Endodermal cell (in vitro differentiated cells): ENCODE measurements around the gene ZFYVE26. TPM values are rescaled to one million over a fixed set of nuclear protein-coding genes. Genes with fewer than 3 reads are reported as not detected.

Source experiments
- DNase-seq: peaks from one replicate; pipeline ENCODE4 v3.0.0-alpha.2; 2017
- H3K27ac ChIP-seq: 2 replicates; pipeline ENCODE4 v1.5.1; 2013; ENCODE audit warnings: mild to moderate bottlenecking, low read depth, low read length, moderate library complexity
- H3K27me3 ChIP-seq: 2 replicates; pipeline ENCODE4 v1.6.1; 2013; ENCODE audit warnings: mild to moderate bottlenecking, low read length, moderate library complexity; ENCODE audit not compliant: insufficient read depth, control insufficient read depth, poor library complexity, severe bottlenecking
- H3K36me3 ChIP-seq: 2 replicates; pipeline ENCODE4 v1.7.0; 2013; ENCODE audit warnings: mild to moderate bottlenecking, low read length, moderate library complexity; ENCODE audit not compliant: control insufficient read depth, insufficient read depth
- H3K4me1 ChIP-seq: one replicate; pipeline ENCODE4 v1.7.0; 2013; ENCODE audit warnings: low read length; ENCODE audit not compliant: control insufficient read depth, insufficient read depth
- H3K4me3 ChIP-seq: 2 replicates; pipeline ENCODE4 v1.5.1; 2013; ENCODE audit warnings: mild to moderate bottlenecking, low read length, moderate library complexity
- H3K9ac ChIP-seq: 2 replicates; pipeline ENCODE4 v1.6.1; 2013; ENCODE audit warnings: mild to moderate bottlenecking, low read length, moderate library complexity; ENCODE audit not compliant: poor library complexity, severe bottlenecking; ENCODE audit errors: extremely low read depth
- H3K9me3 ChIP-seq: 2 replicates; pipeline ENCODE4 v1.6.1; 2013; ENCODE audit warnings: mild to moderate bottlenecking, low read length, moderate library complexity; ENCODE audit not compliant: control insufficient read depth
- H3K27ac Mint-ChIP-seq: 2 replicates; pipeline ENCODE4 v1.8.0; 2020; ENCODE audit warnings: mixed read lengths
- H3K27me3 Mint-ChIP-seq: 2 replicates; pipeline ENCODE4 v1.8.0; 2021; ENCODE audit warnings: mild to moderate bottlenecking, mixed read lengths; ENCODE audit not compliant: insufficient read depth
- H3K36me3 Mint-ChIP-seq: 2 replicates; pipeline ENCODE4 v1.8.0; 2020; ENCODE audit warnings: low read depth, mixed read lengths
- H3K4me1 Mint-ChIP-seq: 2 replicates; pipeline ENCODE4 v1.8.0; 2020; ENCODE audit warnings: mixed read lengths
- H3K4me3 Mint-ChIP-seq: 2 replicates; pipeline ENCODE4 v1.8.0; 2020; ENCODE audit warnings: mild to moderate bottlenecking, moderate library complexity, mixed read lengths
- H3K9me3 Mint-ChIP-seq: 2 replicates; pipeline ENCODE4 v1.8.0; 2020; ENCODE audit warnings: mild to moderate bottlenecking, mixed read lengths
- WGBS, 2 experiments: methylation state at CpG; one replicate each; pipeline versions ENCODE4 v1.1.5 to v1.1.7; 2013; ENCODE audit warnings: missing lambda C conversion rate in 2 of 2, mixed read lengths in 1 of 2; ENCODE audit not compliant: insufficient coverage in 1 of 2, insufficient read length in 1 of 2; 5-methylcytosine and 5-hydroxymethylcytosine counted together
- total RNA-seq, 2 donors: library from RNA; stranded (reverse); fragmentation: NEBNext Ultra II Directional in 1 of 2; extraction: Animal tissue kit (Norgen Biotek cat#: 25700) in 1 of 2; gene quantifications; 2 replicates in 1 of 2; 3 replicates in 1 of 2; pipeline ENCODE4 v1.2.1, GENCODE V29; 2021
- TF ChIP-seq, protein P1 (sequence below): fragments of 200-600 bp; sonication (generic); conservative IDR thresholded peaks from 2 replicates; pipeline ENCODE4 v1.5.0; 2021; ENCODE audit warnings: antibody characterized with exemption, mild to moderate bottlenecking

ZFYVE26 gene
- total RNA-seq, 2 donors from 2014 or later, result 27.4 to 29.4 TPM

GRCh38 chr14:67727361-67727760 lies 89.0 kb downstream of the ZFYVE26 start:
- Mint-ChIP-seq H3K9me3 (peaks cover 8% of the 10 kb centered on the region), H3K4me3 (no peak overlapping the region), H3K36me3 (no peaks in the 10 kb centered on the region), H3K27me3 (peaks cover 11% of the 10 kb centered on the region), H3K4me1 (peaks cover 13% of the 10 kb centered on the region), H3K27ac (no peak overlapping the region)
- H3K9ac ChIP-seq, result no peak overlapping the region
- H3K27me3 ChIP-seq, result no peaks in the 10 kb centered on the region
- H3K27ac ChIP-seq, result no peak overlapping the region
- 78 to 96% methylated on average over 4 to 7 of the region's 7 CpGs for WGBS, 2 experiments
- no peaks in the 10 kb centered on the region for H3K4me1 ChIP-seq
- H3K36me3 ChIP-seq, result no peaks in the 10 kb centered on the region
- DNase-seq, result no peak
- H3K9me3 ChIP-seq, result peaks cover 4% of the 10 kb centered on the region
- TF ChIP-seq, protein P1, sequence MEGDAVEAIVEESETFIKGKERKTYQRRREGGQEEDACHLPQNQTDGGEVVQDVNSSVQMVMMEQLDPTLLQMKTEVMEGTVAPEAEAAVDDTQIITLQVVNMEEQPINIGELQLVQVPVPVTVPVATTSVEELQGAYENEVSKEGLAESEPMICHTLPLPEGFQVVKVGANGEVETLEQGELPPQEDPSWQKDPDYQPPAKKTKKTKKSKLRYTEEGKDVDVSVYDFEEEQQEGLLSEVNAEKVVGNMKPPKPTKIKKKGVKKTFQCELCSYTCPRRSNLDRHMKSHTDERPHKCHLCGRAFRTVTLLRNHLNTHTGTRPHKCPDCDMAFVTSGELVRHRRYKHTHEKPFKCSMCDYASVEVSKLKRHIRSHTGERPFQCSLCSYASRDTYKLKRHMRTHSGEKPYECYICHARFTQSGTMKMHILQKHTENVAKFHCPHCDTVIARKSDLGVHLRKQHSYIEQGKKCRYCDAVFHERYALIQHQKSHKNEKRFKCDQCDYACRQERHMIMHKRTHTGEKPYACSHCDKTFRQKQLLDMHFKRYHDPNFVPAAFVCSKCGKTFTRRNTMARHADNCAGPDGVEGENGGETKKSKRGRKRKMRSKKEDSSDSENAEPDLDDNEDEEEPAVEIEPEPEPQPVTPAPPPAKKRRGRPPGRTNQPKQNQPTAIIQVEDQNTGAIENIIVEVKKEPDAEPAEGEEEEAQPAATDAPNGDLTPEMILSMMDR, result no peak
- no peak overlapping the region for H3K4me3 ChIP-seq

DNA sequence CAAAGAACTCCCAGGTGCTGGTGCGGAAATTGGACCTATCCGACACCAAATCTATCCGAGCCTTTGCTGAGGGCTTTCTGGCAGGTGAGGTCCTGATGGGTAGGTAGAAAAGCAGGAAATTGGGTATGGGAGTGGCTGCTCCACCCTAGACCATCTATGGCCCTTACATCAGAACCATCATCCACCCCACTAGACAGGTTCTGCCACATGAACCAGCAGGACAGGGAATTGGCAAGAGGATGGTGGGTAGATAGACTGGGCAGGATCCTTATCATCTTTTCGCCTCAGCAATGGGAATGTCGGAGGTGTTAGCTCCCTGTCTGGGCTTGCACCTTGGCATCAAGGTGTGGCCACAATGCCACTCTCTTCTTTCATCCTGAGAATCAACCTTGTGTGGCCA lies 91.2 kb downstream of the ZFYVE26 start:
- H3K4me3 ChIP-seq, result no peak overlapping the region
- peaks cover 14% of the 10 kb centered on the region for H3K27me3 Mint-ChIP-seq
- H3K27me3 ChIP-seq, result peaks cover 12% of the 10 kb centered on the region
- no peaks in the 10 kb centered on the region for H3K36me3 Mint-ChIP-seq
- WGBS, 2 experiments, result 95% methylated on average over 5 of the region's 5 CpGs; no CpG with 5 or more reads in 1 of the 2 experiments
- H3K4me3 Mint-ChIP-seq, result no peak overlapping the region
- no peak overlapping the region for H3K9ac ChIP-seq
- no peak for DNase-seq
- TF ChIP-seq, protein P1, result no peak
- H3K4me1 Mint-ChIP-seq, result peaks cover 13% of the 10 kb centered on the region
- no peaks in the 10 kb centered on the region for H3K4me1 ChIP-seq
- H3K27ac Mint-ChIP-seq, result no peak overlapping the region
- peaks cover 4% of the 10 kb centered on the region for H3K9me3 ChIP-seq
- no peaks in the 10 kb centered on the region for H3K36me3 ChIP-seq
- no peak overlapping the region for H3K27ac ChIP-seq
- H3K9me3 Mint-ChIP-seq, result peaks cover 8% of the 10 kb centered on the region

GRCh38 chr14:67722293-67722692 lies 94.1 kb downstream of the ZFYVE26 start:
- no peak overlapping the region for H3K27ac Mint-ChIP-seq
- no peaks in the 10 kb centered on the region for H3K36me3 Mint-ChIP-seq
- Histone ChIP-seq H3K9ac (no peak overlapping the region), H3K9me3 (peaks cover 4% of the 10 kb centered on the region), H3K36me3 (no peaks in the 10 kb centered on the region), H3K4me1 (no peaks in the 10 kb centered on the region), H3K4me3 (no peak overlapping the region), H3K27ac (no peak overlapping the region), H3K27me3 (peaks cover 16% of the 10 kb centered on the region)
- TF ChIP-seq, protein P1, result no peak
- H3K27me3 Mint-ChIP-seq, result peaks cover 16% of the 10 kb centered on the region
- DNase-seq, result peak; percentile 82
- peaks cover 8% of the 10 kb centered on the region for H3K9me3 Mint-ChIP-seq
- H3K4me3 Mint-ChIP-seq, result no peak overlapping the region
- 66 to 79% methylated on average over 2 to 3 of the region's 3 CpGs for WGBS, 2 experiments
- peaks cover 4% of the 10 kb centered on the region for H3K4me1 Mint-ChIP-seq
